Common myeloid progenitor, CD34-positive (primary cell): ENCODE results near the gene CDV3.
A peak's percentile ranks its signal among the peaks of the same experiment; 100 is the strongest.

Source experiments
- CTCF ChIA-PET: fragments of 350-600 bp; sonication (Branson Sonifier 250); formaldehyde crosslinking; loops from one replicate; lab custom pipeline; 2021; ENCODE audit warnings: antibody characterized with exemption; lab: Charles Lee
- POLR2A ChIA-PET: fragments of 350-600 bp; sonication (Branson Sonifier 250); formaldehyde crosslinking; loops from one replicate; lab custom pipeline; 2021; ENCODE audit warnings: antibody characterized with exemption; lab: Charles Lee
- DNase-seq, 3 donors: peaks; one replicate each; pipeline versions ENCODE4 v3.0.0 to v3.0.0-alpha.2; 2013
- H3K27ac ChIP-seq, 2 experiments: 1 replicate in 1 of 2; 2 replicates in 1 of 2; pipeline ENCODE4 v1.7.0; 2013; ENCODE audit warnings: inconsistent platforms in 2 of 2, low read length in 2 of 2, mild to moderate bottlenecking in 2 of 2, low read depth in 1 of 2, moderate library complexity in 1 of 2; ENCODE audit not compliant: severe bottlenecking in 2 of 2, insufficient read depth in 1 of 2, poor library complexity in 1 of 2
- H3K27me3 ChIP-seq, 5 experiments: replicated peaks in 2 of 5; 1 replicate in 3 of 5; 2 replicates in 2 of 5; pipeline versions ENCODE4 v1.6.1 to v1.7.0; 2013; ENCODE audit warnings: low read length in 4 of 5, mild to moderate bottlenecking in 2 of 5, moderate library complexity in 2 of 5, inconsistent platforms in 1 of 5; ENCODE audit not compliant: insufficient read depth in 5 of 5, control insufficient read depth in 4 of 5
- H3K36me3 ChIP-seq, 4 experiments: 1 replicate in 2 of 4; 2 replicates in 2 of 4; pipeline versions ENCODE4 v1.6.1 to v1.7.0; 2013; ENCODE audit warnings: low read length in 3 of 4, control low read depth in 1 of 4, mild to moderate bottlenecking in 1 of 4; ENCODE audit not compliant: control insufficient read depth in 4 of 4, insufficient read depth in 4 of 4
- H3K4me1 ChIP-seq, 4 experiments: 1 replicate in 3 of 4; 2 replicates in 1 of 4; pipeline versions ENCODE4 v1.6.1 to v1.7.1; 2013; ENCODE audit warnings: low read length in 3 of 4, mild to moderate bottlenecking in 3 of 4, control low read depth in 1 of 4, inconsistent platforms in 1 of 4, moderate library complexity in 1 of 4; ENCODE audit not compliant: control insufficient read depth in 4 of 4, insufficient read depth in 4 of 4; ENCODE audit errors: control extremely low read depth in 1 of 4
- H3K4me3 ChIP-seq, 7 experiments: 1 replicate in 4 of 7; 2 replicates in 3 of 7; pipeline versions ENCODE4 v1.5.1 to v1.7.0; 2013; ENCODE audit warnings: mild to moderate bottlenecking in 7 of 7, low read length in 6 of 7, moderate library complexity in 6 of 7, inconsistent platforms in 2 of 7, low read depth in 2 of 7, control low read depth in 1 of 7; ENCODE audit not compliant: insufficient read depth in 4 of 7, control insufficient read depth in 1 of 7; ENCODE audit errors: extremely low read depth in 1 of 7
- H3K9me3 ChIP-seq, 5 experiments: 1 replicate in 4 of 5; 2 replicates in 1 of 5; pipeline versions ENCODE4 v1.6.1 to v1.7.1; 2013; ENCODE audit warnings: low read length in 4 of 5, mild to moderate bottlenecking in 2 of 5, inconsistent platforms in 1 of 5, low read depth in 1 of 5, moderate library complexity in 1 of 5; ENCODE audit not compliant: control insufficient read depth in 4 of 5, insufficient read depth in 2 of 5; ENCODE audit errors: control extremely low read depth in 1 of 5
- WGBS: methylation state at CpG from one replicate; pipeline ENCODE4 v1.1.5; 2013; ENCODE audit not compliant: insufficient coverage; 5-methylcytosine and 5-hydroxymethylcytosine counted together

The CDV3 gene

GRCh38 chr3:133574260-133574881 lies 885 bp downstream of the CDV3 start:
- ChIA-PET CTCF (interaction anchor here (1.0 to 2.8 kb wide), 5 partner anchors 33 to 848 kb away, joined by 4 to 10 read pairs (median 5); no protein-coding TSS in a partner anchor), POLR2A (interaction anchor here (0.6 kb wide), 1 partner anchor 125 kb away, joined by 3 read pairs; no protein-coding TSS in a partner anchor)
- WGBS, result under 1% methylated on average over 46 of the region's 54 CpGs
- DNase-seq, result peak; percentile 74 to 84 (median 78)
- peak overlapping the region; percentile 76 to 99 (median 91) for H3K4me3 ChIP-seq
- H3K4me1 ChIP-seq, result peaks cover 24 to 51% (median 40%) of the 10 kb centered on the region in 4 experiments
- peaks cover 4 to 43% (median 19%) of the 10 kb centered on the region in 4 experiments for H3K36me3 ChIP-seq
- H3K9me3 ChIP-seq, result no peaks in the 10 kb centered on the region
- peak overlapping the region; percentile 77 to 92 for H3K27ac ChIP-seq
- no peaks in the 10 kb centered on the region for H3K27me3 ChIP-seq

DNA sequence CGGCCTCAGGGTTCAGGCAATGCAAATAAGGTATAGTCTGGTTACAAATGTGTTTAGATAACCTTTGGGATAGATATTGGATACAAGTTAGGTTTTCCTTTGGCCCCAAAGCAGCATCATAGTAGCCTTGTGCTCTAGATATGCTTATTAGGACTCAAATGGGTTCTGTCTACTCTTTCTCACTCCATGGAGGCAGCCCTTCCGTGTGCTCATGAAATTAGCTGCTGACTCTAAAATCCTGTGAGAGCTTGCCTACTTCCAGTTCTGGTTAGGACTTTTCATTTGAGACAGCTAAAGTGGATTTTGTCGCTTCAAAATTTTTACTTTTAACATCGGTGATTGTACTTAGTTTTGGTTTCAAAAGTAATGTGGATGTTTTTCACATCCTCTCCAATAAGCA lies 1.6 kb downstream of the CDV3 start:
- H3K4me3 ChIP-seq, result peak overlapping the region in 6 of 7 experiments; percentile 88 to 99 (median 94)
- no peaks in the 10 kb centered on the region for H3K9me3 ChIP-seq
- CTCF ChIA-PET, result interaction anchor here (1.0 to 3.2 kb wide), 7 partner anchors 13 to 848 kb away, joined by 3 to 13 read pairs (median 5); no protein-coding TSS in a partner anchor
- 32% methylated on average over 2 of the region's 4 CpGs for WGBS
- H3K27me3 ChIP-seq, result no peaks in the 10 kb centered on the region
- DNase-seq, result no peak
- H3K36me3 ChIP-seq, result peaks cover 4 to 44% (median 22%) of the 10 kb centered on the region in 4 experiments
- peak overlapping the region; percentile 77 to 92 for H3K27ac ChIP-seq
- POLR2A ChIA-PET, result no interaction called here
- H3K4me1 ChIP-seq, result peaks cover 24 to 49% (median 37%) of the 10 kb centered on the region in 4 experiments

GRCh38 chr3:133576169-133576568 lies 2.7 kb downstream of the CDV3 start:
- WGBS, result 71% methylated on average over 1 of the region's 3 CpGs
- H3K4me3 ChIP-seq, result peak overlapping the region in 5 of 7 experiments; percentile 17 to 99 (median 65)
- ChIA-PET POLR2A (no interaction called here), CTCF (interaction anchor here (0.6 to 3.2 kb wide), 7 partner anchors 11 to 112 kb away, joined by 3 to 13 read pairs (median 6); no protein-coding TSS in a partner anchor)
- no peaks in the 10 kb centered on the region for H3K9me3 ChIP-seq
- no peak for DNase-seq
- H3K27me3 ChIP-seq, result no peaks in the 10 kb centered on the region
- peaks cover 24 to 41% (median 33%) of the 10 kb centered on the region in 4 experiments for H3K4me1 ChIP-seq
- H3K27ac ChIP-seq, result peak overlapping the region in 1 of 2 experiments; percentile 29
- peaks cover 4 to 44% (median 27%) of the 10 kb centered on the region in 4 experiments for H3K36me3 ChIP-seq

GRCh38 chr3:133578548-133579191 lies 5.2 kb downstream of the CDV3 start:
- Histone ChIP-seq H3K4me1 (peaks cover 17 to 26% (median 21%) of the 10 kb centered on the region in 4 experiments), H3K27ac (no peak overlapping the region), H3K36me3 (peaks cover 12 to 67% (median 42%) of the 10 kb centered on the region in 4 experiments), H3K27me3 (no peaks in the 10 kb centered on the region), H3K4me3 (no peak overlapping the region), H3K9me3 (no peaks in the 10 kb centered on the region)
- DNase-seq, result peak in 2 of 3 donors; percentile 42 to 50
- CTCF ChIA-PET, result interaction anchor here (0.8 to 3.0 kb wide), 21 partner anchors 9 to 225 kb away, joined by 3 to 12 read pairs (median 4); no protein-coding TSS in a partner anchor
- POLR2A ChIA-PET, result interaction anchor here (1.0 kb wide), 2 partner anchors 9 to 19 kb away, joined by 3 to 4 read pairs; no protein-coding TSS in a partner anchor
- no CpG with 5 or more reads among the region's 1 CpG for WGBS

- no peak overlapping the region for H3K27ac ChIP-seq
- ChIA-PET POLR2A (no interaction called here), CTCF (no interaction called here)
- DNase-seq, result no peak
- 97% methylated on average over 5 of the region's 6 CpGs for WGBS
- peaks cover 26 to 82% (median 65%) of the 10 kb centered on the region in 4 experiments for H3K36me3 ChIP-seq
- peaks cover 0 to 3% (median under 1%) of the 10 kb centered on the region in 4 experiments for H3K4me1 ChIP-seq
- H3K27me3 ChIP-seq, result no peaks in the 10 kb centered on the region
- no peaks in the 10 kb centered on the region for H3K9me3 ChIP-seq
- H3K4me3 ChIP-seq, result no peak overlapping the region
Measured at GRCh38 chr3:133583396-133583795, 9.9 kb downstream of the CDV3 start.

- Histone ChIP-seq H3K36me3 (peaks cover 22 to 66% (median 52%) of the 10 kb centered on the region in 4 experiments), H3K4me3 (no peak overlapping the region), H3K4me1 (no peaks in the 10 kb centered on the region), H3K27me3 (no peaks in the 10 kb centered on the region), H3K27ac (no peak overlapping the region), H3K9me3 (no peaks in the 10 kb centered on the region)
- no CpG with 5 or more reads among the region's 4 CpGs for WGBS
- DNase-seq, result no peak
- ChIA-PET CTCF (interaction anchor here (0.8 to 1.3 kb wide), 4 partner anchors 10 to 99 kb away, joined by 3 to 12 read pairs (median 4); no protein-coding TSS in a partner anchor), POLR2A (interaction anchor here (0.9 to 1.2 kb wide), 2 partner anchors 8 to 10 kb away, joined by 3 to 4 read pairs; no protein-coding TSS in a partner anchor)
Measured at GRCh38 chr3:133588035-133588434, 14.5 kb downstream of the CDV3 start.
